GM19395 (cell line): ENCODE results near the gene CELA3A.
"Not testable (repeated sequence)": the region's sequence is repeated elsewhere in the genome, so short reads cannot be mapped to it uniquely, and the experiment has no call there.

Experiments used
- ATAC-seq: cut with Tn5 transposase; IDR thresholded peaks from one replicate; pipeline ENCODE4 v1.9.1; 2021; ENCODE audit warnings: mild to moderate bottlenecking, moderate library complexity; ENCODE audit not compliant: unreplicated experiment

The CELA3A gene, protein sequence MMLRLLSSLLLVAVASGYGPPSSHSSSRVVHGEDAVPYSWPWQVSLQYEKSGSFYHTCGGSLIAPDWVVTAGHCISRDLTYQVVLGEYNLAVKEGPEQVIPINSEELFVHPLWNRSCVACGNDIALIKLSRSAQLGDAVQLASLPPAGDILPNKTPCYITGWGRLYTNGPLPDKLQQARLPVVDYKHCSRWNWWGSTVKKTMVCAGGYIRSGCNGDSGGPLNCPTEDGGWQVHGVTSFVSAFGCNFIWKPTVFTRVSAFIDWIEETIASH

DNA sequence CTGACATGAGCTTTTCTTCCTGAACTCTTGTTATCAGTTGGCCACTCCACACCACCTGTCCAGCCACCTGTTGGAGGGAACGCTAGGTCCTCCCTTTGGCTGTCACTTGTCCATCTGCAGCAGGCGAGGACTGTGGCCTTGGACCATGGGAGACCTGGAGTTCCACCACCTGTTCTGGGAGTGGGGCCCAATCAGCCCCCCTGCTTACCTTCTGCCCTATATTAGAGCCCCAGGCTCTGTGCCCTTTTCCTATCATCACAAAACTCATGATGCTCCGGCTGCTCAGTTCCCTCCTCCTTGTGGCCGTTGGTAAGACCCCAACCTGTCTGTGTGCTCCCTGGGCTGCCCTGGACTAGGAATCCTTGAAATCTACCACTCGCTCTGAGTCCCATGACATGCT, at the start of gene CELA3A:
Gene CELA3A, plus strand, starts transcription at position 249 of the 400 bp plus-strand sequence. Its CDS starts 18 bp downstream, at position 267.
- ATAC-seq: no peak

- no peak for ATAC-seq
Observed at GRCh38 chr1:21952786-21953520, 48.5 kb upstream of the CELA3A start.

DNA sequence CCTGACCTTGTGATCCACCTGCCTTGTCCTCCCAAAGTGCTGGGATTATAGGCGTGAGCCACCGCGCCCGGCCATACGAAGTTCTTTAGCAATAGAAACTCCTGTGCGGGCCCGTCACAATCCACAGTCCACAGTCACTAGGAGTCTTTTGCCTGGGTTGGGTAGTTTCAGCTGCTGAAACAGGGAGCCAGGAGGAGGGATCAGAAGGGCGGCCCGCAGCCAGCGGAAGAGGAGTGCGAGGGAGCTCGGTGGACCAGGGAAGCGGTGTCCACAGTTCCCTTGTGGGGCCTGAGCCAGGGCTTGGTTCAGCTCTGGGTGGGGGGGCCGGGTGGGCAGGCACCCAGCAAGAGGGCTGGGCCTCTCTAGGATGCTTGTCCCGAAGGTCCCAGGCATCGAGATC, 46.4 kb upstream of the CELA3A start:
- ATAC-seq: no peak

DNA sequence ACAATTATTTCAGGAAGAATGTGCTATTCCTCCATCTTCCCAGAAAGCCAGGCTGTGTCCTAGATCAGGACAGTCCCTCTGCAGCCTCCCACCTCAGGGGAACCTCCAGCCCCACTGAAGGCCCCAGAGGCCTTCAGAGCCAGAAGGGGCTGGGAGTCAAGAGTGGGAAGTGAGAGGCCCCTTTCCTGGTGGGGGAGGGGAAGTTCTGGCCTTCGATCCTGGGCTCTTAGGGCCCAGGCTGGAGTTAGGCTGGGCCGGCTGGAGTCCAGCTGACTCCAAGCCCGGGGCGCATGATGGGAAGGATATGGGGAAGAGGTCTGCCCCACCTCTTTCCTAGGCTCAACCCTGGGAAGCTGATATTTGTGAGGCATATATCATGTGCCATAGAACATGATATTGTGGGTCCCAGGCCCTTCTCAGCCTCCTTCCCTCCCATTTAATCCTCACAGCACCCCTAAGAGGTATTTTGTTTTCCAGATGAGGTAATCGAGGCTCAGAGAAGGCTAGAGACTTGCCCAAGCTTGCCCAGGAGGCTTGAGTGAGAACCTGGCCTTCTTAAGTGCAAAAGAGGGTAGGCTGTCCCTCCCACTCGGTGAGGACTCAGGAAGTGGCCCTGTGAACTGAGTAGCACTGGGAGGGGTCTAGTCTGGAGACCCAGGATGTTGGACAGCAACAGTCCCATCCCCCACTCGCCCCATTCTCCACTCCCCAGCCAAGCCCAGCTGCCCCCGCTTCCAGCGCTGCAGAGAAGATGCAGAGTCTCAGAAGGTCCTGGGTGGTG, 45.8 kb upstream of the CELA3A start:
- ATAC-seq: no peak

- no peak for ATAC-seq
Observed at GRCh38 chr1:21956720-21957552, 44.5 kb upstream of the CELA3A start.

- ATAC-seq: no peak
Observed at GRCh38 chr1:21961337-21961736, 40.1 kb upstream of the CELA3A start.

GRCh38 chr1:21961799-21962198, 39.7 kb upstream of the CELA3A start:
- no peak for ATAC-seq

DNA sequence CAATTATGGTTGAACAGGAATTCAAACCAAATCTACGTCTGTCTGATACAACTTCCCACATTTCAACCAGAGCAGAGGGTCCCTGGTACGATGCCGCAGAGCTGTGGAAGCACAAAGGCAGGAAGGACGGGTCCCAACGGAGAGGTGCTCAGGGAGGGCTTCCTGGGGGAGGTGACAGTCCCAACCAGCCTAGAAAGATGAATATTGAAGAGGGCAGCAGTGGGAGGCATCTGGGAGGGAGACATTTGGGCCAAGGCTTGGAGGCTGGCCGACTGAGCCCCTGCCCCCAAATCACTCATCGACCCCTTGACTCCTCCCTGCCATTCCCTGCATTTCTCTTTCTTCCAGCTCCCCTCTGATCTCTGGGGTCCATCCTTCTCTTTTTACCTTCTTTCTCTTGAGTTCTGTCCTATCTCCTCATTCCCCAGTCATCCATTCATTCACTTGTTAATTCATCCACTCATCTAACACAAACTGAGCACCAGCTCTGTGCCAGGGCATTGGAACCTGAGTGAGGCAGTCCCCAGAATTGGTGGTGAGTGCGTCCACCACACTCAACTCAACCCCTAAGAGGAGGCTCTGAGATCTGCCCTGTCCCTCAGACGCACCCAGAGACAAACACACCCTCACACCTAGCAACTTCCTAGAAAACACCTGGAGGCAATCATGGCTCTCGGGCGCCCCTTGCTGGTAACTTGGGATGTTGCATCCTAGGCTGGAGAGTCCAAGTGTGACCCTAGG, 37.8 kb upstream of the CELA3A start:
- no peak for ATAC-seq

- no peak for ATAC-seq
Observed at GRCh38 chr1:21966247-21967000, 35.0 kb upstream of the CELA3A start.

- not testable (repeated sequence) for ATAC-seq
Observed at GRCh38 chr1:21967216-21967615, 34.2 kb upstream of the CELA3A start.

- not testable (repeated sequence) for ATAC-seq
Observed at GRCh38 chr1:21969066-21969465, 32.4 kb upstream of the CELA3A start.

DNA sequence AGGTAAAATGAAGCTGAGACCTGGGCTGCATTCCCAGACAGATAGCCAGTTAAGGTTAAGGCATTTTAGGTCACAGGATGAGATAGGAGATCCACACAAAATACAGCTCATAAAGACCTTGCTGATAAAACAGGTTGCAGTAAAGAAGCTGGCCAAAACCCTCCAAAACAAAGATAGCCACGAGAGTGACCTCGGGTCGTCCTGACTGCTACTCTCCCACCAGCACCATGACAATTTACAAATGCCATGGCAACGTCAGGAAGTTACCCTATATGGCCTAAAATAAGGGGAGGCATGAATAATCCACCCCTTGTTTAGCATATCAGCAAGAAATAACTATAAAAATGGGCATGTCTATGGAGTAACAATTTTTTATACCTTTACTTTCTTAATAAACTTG, 30.9 kb upstream of the CELA3A start:
- not testable (repeated sequence) for ATAC-seq

DNA sequence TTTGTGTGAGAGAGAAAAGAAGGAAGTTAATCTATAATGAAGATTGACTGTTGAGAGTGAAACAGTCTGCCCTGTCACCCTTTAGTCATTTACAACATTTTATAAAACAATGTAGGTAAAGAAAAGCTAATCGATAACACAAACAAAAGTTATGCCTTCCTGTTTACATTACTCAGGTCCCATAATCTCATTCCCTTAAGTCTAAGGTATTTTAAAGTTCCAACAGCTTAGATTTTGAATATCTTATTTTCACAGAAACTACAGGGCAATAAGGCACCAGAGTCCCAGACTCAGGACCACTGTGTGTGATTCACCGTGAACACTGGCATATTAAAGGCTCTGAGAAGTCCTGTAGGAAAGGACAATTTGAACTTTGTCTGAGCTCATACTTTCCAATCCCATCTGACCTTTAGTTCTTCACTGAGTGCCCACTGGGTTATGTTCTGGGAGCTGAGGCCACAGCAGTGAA, 28.4 kb upstream of the CELA3A start:
- ATAC-seq: not testable (repeated sequence)

DNA sequence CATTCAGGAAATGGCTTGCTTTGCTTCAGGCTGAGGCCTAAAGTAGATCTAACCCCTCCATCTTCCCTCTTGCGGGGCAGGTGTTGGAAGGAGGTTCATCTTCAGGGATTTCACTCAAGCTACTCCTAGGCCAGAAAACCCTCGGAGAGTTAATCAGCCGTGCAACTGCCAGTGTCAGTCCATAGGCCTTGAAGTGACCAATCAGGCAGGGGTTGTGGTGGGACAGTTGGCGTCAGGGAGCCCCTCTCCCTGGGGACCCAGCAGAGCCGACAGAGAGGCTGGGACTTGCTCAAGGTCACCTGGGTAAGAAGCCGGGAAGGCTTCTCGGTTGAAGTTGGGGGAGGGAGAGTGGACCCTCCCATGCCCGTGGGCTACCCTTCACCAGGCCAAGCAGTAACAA, 27.5 kb upstream of the CELA3A start:
- not testable (repeated sequence) for ATAC-seq

DNA sequence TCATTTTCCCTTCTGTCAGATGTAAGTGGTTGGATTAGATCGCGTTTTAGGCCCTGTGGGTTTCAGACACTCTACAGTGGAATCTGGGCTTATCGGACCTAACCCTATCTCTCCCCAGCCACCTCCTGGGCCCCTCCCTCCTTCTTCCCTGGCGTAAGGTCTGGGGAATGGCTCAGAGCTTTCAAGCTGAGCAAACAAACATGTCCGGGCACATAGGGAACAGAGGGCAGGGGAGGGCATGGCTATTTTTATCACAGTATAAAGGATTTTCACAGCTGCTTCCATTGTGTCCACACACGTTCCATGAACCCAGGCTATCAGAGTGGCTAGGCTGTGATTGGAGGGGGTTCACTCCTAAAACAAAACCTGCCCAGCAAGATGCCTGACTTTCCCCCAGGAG, 26.8 kb upstream of the CELA3A start:
- not testable (repeated sequence) for ATAC-seq

GRCh38 chr1:21975296-21975695, 26.2 kb upstream of the CELA3A start:
- ATAC-seq: not testable (repeated sequence)

DNA sequence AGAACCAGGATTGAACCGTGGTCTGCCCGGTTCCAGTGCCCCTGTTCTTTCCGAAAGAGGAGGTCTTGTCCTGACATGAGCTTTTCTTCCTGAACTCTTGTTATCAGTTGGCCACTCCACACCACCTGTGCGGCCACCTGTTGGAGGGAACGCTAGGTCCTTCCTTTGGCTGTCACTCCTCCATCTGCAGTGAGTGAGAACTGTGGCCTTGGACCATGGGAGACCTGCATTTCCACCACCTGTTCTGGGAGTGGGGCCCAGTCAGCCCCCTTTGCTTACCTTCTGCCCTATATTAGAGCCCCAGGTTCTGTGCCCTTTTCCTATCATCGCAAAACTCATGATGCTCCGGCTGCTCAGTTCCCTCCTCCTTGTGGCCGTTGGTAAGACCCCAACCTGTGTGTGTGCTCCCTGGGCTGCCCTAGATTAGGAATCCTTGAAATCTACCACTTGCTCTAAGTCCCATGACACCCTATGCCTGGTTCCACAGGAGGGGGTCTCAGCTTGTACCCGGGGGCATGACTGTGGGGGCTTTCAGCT, 24.7 kb upstream of the CELA3A start, which contains the start of gene CELA3B:
Gene CELA3B, plus strand, starts transcription at position 320 of the 537 bp plus-strand sequence. Its CDS starts 18 bp downstream, at position 338.
- not testable (repeated sequence) for ATAC-seq

GRCh38 chr1:21978209-21978608, 23.2 kb upstream of the CELA3A start:
- not testable (repeated sequence) for ATAC-seq
